Measurements from ENCODE around the gene MS4A18.

GRCh38 chr11:60777572-60777971 is 53.1 kb downstream of the MS4A18 start:
- TF ChIP-seq POLR2A (IDR thresholded peaks at IDR 0.05) (no peak), CTCF (IDR thresholded peaks at IDR 0.05) (no peak)
